Stimulated activated CD8-positive, alpha-beta memory T cell treated with anti-CD3 and anti-CD28 coated beads, Interleukin-4, amount 100 ng/mL, for 48 hours (primary cell): Measurements from ENCODE around the gene TCF12.
A peak's percentile ranks its signal among the peaks of the same experiment; 100 is the strongest.
"Not testable (repeated sequence)": the region's sequence is repeated elsewhere in the genome, so short reads cannot be mapped to it uniquely, and the experiment has no call there.

Source experiments
- DNase-seq: peaks from one replicate; pipeline ENCODE4 v3.0.0-alpha.2; 2020

The TCF12 gene

DNA sequence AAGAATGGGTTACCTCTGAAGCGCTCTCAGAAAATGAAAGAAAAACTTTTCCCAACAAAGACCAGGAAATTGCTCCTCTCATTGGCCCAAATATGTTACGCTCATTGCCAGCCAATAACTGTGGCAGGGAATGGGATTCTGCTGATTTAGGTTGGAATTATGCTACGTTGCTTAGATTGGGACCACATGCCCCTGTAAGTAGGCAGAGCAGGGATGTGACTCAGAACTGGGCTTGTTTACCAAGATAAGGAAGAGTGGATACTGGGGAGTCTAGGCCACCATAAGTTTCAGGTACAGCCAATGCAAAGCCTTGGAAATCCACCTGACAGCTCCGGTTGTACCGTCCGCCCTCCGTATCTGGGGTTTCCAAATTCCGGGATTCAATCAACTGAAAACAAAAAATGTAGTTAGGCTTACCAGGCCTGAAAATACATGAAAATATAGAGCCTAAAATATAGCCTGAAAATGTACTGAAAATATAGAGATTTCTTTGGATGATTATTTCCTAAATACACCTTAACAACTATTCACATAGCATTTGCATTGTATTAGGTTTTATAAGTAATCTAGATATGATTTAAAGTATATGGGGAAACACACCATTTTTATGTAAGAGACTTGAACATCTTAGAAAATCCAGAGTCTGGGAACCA lies 1.5 kb upstream of the TCF12 start:
- DNase-seq = no peak

DNA sequence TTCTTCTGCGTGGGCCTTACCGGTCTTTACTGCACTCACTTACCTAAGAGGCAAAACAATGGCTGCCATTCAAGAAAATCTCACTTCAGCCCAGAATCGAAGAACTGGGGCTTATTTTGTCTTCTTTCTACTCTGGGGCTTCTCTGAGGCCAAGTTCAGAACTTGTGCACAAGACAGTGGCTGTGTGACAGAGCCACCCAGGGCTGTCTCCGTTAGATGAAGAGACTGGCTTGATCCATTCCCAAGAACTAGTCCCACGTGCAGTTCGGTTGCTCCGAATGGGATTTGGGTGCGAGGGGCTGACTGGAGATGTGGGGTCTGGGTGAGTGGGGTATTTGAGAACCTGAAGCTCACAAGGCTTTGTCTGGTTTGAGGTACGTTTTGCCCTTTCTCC lies 795 bp upstream of the TCF12 start:
- no peak for DNase-seq

DNA sequence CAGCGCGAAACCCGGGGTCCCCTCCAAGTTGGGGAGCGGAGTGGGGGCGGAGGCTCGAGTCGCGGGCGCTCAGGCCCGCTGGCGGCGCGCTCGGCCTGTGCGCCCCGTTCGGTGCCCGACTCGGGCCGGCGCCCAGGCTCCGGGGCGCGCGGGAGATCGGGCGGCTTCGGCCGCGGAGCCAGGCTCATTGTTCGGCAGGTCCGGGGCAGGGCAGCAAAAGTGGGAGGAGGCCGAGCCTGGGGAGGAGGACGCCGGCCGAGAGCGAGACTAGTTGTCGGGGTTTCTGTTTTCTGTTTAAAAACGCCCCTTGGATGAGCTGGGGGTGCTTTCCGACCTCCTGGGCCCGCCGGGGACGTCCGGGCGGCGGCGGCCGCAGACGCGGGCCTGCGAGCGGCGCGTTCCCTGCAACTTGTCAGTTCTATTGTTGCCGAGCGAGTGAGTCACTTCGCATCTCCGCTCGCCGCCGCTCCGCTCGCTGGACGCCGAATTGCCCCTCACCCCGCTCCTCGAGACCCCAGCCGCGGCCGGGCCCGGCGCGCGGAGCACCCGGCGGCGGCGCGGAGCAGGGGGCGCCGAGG lies 676 bp downstream of the TCF12 start:
- DNase-seq = peak; percentile 67

DNA sequence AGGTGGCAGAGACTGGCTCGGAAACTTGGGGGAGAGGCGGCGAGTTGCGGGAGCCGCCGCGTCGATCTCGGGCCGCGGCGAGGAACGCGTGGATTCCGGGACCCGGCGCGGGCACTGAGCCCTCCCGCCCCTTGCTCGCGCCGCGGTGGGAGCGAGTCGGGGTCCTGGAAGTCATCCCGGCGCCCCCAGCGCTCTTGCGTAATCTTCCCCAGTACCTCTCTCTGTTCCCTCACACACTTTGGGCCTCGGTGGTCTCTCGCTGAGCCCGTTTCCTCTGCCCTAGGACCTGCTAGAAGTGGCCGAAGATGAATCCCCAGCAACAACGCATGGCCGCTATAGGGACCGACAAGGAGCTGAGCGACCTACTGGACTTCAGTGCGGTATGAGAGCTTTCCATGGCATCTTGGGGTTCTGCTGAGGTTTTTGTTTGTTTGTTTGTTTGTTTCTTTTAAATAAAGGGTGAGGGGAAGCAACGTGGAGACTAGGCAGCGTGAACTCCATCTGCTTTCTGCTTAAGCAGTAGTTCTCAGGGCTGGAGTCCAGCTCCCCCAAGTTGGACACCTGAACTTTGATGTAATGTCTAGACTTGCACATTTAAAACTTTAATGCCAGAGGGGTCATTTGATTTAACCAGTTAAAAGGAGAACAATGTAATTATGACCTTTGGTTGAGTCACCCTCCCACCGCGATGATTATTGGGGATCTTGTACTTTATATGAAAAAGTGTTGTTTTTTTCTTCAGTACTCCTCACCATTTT lies 1.3 kb downstream of the TCF12 start:
- DNase-seq = peak; percentile 53

DNA sequence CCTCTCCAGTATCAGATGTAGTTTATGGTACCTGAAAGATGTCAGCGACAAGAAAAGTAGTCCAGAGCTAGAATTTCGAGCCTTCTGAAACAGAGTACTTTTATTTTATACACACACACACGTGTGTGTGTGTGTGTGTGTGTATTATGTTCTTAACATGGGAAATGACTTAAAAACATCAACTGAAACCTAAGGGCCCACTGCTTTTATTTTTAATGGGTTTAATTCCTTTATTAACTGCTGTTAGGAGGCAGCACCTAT lies 1.9 kb downstream of the TCF12 start:
- DNase-seq = no peak

DNA sequence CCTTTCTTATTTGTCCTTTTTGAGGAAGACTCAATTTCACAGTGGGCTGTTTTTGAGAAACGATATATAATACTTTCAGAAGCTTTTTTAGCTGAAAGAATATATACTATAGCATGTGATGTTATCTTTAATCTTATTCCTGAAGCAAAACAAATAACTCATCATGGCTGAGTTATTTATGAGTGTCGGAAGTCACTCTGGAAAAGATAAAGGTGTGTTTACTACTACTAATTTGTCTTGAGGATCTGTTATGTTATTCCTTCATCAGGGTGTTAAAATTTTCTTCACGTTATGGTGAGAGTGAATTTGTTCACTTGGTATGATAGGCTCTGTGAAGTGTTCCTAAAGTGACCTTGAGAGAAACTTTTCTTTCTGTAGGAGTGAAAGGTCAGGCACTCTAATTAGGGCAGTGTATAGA lies 4.7 kb downstream of the TCF12 start:
- DNase-seq = no peak

DNA sequence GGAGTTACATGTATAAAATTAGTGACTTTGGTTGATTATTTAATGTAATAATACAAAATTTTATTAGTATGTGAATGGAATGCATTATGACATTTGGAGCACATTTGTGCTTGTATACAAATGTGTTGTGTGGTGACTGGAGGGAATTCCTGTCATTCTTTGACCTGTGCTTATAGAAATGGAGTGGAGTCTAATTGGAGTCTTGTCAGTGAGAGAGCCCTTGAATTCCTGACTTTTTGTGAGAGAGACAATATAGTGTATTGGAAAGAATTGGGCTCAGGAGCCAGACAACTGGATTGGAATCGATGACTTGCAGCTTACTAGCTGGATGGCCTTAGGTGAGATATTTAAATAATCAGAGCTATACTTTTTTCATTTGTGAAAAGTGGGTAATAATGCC lies 9.4 kb downstream of the TCF12 start:
- no peak for DNase-seq

DNA sequence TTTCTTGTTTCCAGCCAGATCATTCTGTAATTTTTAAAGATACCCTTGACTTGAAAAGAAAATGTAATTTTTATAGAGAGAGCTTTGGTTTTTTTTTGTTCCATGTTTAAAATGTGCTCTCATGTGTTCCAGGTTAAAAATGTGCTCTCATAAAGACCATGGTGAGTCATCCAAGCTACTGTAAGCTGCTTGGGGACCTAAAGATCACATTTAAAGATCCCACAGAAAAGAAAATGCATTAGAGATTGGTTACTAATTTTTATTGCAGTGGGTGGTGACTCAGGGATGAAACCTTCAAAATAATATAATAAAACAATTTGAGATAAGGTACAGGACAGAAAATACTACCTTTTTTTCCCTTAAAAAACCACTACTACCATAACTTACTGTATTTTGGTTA lies 11.0 kb downstream of the TCF12 start:
- no peak for DNase-seq

DNA sequence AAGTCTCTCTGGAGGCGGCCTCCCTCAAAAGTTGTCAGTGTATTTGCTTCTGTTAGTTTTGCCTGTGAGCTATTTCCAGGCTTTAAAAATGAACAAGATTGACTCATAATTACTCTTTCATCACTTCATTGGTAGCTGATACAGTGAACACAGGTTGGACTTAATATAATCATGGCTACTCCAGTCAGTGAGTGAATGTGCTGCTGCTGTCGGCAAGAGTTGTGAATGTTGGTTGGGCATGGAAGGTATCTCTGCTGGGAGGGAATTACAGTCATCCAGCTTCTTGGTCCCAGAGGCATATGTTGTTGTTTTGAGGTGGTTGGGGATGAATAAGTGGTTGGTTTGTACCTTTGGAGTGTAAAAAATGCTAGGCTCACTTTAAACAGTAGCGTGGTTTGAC lies 11.5 kb downstream of the TCF12 start:
- no peak for DNase-seq

DNA sequence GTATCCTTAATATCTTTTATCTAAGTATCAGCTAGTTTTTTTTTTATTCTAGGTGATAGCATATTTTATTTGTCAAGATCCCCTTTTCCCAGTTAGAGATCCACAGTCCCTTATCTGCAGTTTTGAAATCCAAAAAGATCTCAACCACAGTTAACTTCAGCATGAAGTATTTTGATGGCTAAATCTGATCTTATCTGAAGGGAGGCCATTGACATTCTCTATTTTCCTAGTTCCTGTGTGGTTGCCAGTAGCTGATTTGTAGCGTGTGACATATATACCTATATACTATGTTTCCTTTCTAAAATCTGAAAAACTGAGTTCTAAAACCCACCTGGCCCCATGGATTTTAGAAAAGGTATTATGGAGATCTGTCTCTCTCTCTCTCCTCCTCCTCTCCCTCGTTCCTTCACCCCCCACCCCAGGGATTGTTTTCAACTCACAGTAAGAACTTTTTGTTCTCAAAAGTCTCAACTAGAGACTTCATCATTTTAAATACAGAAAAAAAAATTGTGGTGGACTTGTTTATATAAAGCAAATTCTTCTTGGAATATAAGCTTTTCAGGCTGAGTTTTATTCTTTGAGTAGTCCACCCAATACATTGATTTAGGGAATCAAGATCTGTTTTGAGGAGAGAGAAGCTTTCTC lies 12.3 kb downstream of the TCF12 start:
- no peak for DNase-seq

DNA sequence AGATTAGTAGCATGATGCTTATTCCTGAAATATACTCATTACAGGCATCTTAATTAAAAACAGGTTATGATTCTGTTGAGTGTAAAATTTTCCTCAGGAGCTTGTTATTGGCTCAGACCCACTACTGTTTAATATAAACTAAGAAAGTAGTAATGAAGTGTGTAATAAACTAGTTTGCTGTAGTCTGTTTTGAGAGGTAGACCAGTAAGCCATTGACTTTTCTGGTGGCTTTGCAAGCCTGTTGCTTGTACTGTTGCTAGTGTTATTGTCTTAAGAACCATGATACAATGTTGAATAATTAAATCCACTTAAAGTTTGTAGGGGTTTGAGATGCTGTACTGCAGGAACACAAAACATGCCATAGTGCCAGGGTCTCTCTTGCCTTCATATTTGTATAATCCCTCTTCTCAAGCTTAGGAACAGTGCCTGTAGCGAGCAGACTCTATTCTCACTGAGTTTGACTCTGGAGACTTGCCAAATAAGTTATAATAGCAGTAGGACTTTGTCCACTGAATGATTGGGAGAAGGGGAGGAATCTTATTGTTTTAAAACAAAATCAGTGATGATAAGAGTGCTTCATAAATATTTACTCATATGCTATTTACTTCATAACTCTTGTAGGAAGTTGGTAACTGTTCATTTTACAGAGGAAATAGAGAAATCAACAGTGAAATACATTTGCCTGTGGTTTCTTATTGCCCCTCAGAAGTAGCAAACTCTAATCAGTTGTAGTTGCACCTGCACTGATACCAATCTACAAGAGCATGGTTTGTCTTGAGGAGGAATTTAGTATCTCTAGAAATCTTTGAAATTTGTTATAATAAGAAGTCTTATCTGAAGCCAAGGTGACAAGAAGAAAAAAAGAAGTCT lies 13.4 kb downstream of the TCF12 start:
- no peak for DNase-seq

DNA sequence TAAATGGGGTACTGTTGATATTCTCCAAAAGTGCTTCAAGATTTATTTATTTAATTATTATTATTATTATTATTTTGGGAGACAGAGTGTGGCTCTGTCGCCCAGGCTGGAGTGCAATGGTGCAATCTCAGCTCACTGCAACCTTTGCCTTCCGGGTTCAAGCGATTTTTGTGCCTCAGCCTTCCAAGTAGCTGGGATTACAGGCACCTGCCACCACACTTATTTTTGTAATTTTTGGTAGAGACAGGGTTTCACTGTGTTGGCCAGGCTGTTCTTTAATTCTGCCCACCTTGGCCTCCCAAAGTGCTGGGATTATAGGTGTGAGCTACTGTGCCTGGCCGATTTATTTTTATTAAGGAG lies 14.0 kb downstream of the TCF12 start:
- DNase-seq = not testable (repeated sequence)

DNA sequence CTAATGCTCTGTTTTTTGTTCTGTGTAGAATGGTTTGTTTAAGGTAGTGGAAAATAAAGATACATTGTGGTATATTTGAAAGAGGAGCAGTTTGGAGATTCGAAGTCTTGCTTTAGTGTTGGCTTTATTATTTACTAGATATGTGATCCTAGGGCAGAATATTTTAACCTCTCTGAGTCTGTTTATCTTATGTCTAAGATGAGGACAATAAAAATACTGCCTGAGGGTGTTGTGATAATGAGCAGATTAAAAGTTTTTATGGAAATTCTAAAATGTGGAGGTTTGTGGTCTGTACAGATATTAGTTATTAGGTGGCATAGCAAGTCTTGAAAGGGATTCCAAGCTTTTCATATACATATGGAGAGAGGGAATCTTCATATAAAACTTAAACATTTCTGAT lies 15.0 kb downstream of the TCF12 start:
- no peak for DNase-seq

DNA sequence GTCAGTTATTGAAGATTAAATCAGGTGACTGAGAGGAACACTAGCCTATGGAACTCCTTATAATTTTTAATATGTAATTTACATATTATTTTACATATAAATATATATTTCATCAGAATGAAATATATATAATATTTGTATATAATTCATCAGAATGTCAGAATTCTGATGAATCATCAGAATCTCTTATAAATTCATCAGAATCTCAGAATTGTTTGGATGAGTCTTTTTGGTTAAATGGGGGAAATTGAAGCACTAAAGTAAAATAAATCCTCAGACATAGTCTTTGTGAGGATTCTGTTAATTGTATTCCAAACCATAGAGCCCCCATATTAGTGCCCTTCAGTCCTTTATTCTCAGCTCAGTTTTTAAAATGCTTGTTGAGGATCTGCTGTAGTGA lies 15.4 kb downstream of the TCF12 start:
- no peak for DNase-seq

DNA sequence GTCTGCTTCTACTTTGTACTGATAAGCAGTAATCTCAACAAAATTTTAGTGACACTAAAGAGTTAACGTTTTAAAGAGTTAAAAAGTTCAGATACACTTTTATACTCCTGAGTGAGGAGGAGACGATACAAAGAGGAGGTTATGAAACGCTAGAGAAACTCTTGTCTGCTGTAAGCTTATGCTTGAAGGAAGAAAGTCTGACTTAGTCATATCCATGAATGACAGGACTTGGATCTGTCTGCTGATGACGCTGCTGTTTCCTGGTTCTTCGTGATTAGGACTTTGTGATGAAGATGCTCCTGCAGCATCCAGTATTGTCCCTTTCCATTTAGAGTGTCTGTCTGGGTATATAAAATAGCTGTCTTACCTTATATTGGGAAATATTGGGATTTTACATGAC lies 15.8 kb downstream of the TCF12 start:
- no peak for DNase-seq

DNA sequence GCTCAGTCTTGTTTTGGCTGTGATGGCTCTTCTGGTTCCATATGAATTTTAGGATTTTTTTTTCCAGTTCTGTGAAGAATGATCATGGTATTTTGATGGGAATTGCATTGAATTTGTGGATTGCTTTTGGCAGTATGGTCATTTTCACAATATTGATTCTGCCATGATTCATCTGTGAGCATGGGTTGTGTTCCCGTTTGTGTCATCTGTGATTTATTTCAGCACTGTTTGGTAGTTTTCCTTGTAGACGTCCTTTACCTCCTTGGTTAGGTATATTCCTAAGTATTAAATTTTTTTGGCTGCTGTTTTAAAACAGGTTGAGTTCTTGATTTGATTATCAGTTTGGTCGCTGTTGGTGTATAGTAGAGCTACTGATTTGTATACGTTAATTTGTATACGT lies 18.5 kb downstream of the TCF12 start:
- DNase-seq = no peak

DNA sequence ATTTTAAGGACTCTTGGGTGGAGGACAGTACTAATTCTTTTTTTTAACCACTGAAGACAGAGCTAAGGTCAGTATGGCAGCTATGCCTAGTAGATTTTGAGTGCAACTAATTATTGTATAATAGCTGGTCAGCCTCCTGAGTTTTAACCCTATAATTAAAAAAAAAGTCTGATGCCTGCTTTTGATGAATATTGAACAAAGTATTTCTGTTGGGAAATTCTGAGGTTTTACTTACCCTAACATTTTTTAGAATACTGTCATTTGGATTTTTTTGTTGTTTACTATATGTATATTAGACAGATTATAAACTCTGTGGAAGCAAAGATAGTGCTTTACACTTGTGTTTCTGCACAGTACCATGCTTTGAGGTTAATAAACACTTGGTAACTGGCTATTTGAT lies 20.8 kb downstream of the TCF12 start:
- DNase-seq = no peak

DNA sequence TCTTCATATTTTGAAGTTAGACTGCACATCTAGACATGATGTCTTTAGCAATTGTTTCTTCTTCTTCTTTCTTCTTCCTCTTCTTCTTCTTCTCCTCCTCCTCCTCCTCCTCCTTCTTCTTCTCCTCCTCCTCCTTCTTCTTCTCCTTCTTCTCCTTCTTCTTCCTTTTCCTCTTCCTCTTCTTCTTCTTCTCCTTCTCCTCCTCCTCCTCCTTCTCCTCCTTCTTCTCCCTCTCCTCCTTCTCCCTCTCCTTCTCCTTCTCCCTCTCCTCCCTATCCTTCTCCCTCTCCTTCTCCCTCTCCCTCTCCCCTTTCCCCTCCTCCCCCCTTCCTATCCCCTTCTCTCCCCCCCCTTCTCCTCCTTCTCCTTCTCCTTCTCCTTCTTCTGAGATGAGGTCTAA lies 21.9 kb downstream of the TCF12 start:
- no peak for DNase-seq

DNA sequence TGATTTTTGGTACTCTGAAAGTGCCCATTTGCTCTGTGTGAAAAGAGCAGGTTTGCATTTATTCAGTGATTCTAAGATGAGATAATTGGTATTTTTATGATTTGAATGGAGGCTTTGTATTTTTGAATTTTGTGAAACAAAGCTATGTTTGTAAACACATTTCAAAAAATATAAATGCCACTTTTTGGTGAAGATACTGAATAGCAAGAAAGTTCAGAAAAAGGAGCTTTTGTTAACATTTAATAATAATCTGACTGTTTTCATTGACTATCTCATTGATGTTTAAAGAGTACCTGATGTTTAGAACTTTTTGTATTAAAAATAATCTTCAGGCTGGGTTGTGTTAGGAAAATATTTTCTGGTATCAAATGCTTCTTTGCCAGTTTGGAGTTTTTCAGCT lies 23.7 kb downstream of the TCF12 start:
- no peak for DNase-seq

DNA sequence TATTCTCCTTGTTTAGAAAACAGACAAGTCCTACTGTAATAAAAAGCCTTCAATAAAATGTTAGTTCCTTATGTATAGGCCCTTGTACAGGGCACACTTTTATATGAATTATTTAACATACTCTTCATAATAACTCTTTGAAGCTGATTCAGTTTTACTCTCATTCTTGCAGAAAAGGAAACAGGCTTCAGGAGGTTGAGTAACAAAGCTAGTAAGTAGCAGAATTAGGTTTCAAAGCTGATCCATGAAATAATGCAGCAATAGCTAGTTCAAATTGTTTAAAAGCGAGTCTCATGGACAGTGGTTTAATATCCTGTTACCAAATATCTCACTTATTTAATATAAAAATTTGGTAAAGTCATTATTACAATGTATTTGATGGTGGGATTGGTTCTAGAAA lies 25.0 kb downstream of the TCF12 start:
- no peak for DNase-seq

DNA sequence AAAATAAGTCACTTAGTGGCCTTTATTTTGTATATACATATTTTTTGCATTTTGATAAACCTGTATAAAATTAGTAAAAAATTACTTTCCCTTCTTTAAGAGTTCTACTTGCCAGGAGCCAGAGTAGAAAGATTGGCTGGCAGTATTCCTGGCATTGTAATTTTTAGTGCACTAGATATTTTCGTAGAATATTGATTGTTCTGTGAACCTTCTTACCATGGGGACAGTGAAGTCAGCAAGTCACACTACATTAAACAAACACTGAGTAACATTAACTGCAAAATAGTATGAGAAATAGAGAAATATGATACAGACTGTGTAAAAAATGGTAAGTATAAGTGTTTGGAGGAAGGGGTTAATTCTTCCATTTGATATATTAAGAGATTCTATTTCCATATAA lies 26.0 kb downstream of the TCF12 start:
- DNase-seq = no peak

DNA sequence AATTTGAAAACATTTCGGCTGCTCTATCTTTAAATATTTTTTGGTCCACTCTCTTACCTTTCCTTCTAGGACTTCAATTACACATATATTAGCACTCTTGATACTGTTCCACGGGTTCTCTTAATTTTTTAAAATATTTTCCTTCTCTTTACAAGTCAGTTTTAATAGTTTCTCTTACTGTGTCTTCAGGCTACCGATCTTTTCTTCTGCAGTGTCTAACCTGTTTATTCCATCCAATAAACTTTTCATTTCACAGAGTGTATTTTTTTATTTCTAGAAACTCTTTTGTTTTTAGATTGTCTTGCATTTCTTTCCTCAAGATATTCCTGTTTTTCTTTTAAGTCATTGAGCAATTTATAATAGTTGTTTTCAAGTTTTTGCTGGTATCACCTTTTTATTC lies 27.7 kb downstream of the TCF12 start:
- no peak for DNase-seq

DNA sequence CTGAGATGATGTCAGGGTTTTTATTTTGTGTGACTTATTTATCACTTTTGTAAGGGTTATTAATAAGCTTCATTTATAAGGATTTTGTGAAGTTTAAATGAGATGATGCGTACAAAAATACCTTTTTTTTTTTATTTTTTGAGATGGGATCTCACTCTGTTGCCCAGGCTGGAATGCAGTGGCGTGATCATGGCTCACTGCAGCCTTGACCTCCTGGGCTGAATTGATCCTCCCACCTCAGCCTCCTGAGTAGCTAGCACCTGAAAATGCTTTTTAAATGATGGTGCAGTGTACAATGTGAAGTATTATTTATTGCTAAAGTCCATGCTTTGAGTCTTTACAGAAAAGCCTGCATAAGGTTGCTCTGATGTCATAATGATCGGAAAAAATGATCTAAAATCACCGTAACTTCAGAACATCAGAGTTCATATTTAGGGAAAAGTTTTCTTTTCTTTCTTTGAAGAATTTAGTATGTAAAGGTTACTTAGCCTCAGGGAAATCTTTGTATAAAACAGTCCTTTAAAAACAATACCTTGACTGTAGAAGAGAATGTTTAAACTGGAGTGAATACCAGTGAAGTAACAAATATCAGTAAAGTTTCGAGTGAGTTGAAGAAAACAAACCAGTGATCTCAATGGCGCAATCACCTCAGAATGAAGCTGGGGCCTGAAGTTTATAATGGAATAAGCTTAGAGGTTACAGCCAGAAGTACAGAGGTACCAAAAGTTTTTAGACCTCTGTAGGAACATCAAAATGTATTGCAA lies 29.7 kb downstream of the TCF12 start:
- DNase-seq = no peak
